ENCODE measurements around the gene INSC.

DNA sequence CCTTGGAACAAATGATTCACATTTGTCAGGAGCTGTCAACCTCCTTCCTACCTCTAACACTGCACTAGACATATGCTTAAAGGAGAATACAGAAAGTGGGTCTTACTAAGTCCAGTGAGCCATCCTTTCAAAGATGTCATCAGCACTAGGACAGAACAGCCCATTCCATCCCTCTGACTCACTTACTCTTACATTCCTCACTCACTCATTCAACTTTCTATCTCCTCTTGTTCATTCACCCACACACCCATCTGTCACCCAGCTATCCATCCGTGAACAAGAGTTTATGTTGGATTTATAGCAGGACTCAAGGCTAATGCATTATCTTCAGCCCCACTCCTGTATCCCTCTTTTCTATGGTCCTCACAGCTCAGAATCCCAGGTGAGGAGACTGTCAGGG, 9.1 kb downstream of the INSC start:
- TF ChIP-seq POLR2A (IDR thresholded peaks at IDR 0.05) (no peak), EP300 (IDR thresholded peaks at IDR 0.05) (no peak)
- TF ChIP-seq, protein P1, sequence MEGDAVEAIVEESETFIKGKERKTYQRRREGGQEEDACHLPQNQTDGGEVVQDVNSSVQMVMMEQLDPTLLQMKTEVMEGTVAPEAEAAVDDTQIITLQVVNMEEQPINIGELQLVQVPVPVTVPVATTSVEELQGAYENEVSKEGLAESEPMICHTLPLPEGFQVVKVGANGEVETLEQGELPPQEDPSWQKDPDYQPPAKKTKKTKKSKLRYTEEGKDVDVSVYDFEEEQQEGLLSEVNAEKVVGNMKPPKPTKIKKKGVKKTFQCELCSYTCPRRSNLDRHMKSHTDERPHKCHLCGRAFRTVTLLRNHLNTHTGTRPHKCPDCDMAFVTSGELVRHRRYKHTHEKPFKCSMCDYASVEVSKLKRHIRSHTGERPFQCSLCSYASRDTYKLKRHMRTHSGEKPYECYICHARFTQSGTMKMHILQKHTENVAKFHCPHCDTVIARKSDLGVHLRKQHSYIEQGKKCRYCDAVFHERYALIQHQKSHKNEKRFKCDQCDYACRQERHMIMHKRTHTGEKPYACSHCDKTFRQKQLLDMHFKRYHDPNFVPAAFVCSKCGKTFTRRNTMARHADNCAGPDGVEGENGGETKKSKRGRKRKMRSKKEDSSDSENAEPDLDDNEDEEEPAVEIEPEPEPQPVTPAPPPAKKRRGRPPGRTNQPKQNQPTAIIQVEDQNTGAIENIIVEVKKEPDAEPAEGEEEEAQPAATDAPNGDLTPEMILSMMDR (IDR thresholded peaks at IDR 0.05) = no peak

Data from tibial nerve (tissue), 4 donors.